HS-5 (cell line): ENCODE data around the gene FOXP4.
A peak's percentile ranks its signal among the peaks of the same experiment; 100 is the strongest.
"Not testable (repeated sequence)": the region's sequence is repeated elsewhere in the genome, so short reads cannot be mapped to it uniquely, and the experiment has no call there.

Experiments used
- DNase-seq: peaks from one replicate; pipeline ENCODE4 v3.0.0-alpha.2; 2012; ENCODE audit warnings: low read depth

FOXP4 gene

GRCh38 chr6:41600499-41601247 is 54.5 kb downstream of the FOXP4 start:
- DNase-seq, result no peak

- no peak for DNase-seq
Observed at GRCh38 chr6:41601248-41601549, 55.0 kb downstream of the FOXP4 start.

DNA sequence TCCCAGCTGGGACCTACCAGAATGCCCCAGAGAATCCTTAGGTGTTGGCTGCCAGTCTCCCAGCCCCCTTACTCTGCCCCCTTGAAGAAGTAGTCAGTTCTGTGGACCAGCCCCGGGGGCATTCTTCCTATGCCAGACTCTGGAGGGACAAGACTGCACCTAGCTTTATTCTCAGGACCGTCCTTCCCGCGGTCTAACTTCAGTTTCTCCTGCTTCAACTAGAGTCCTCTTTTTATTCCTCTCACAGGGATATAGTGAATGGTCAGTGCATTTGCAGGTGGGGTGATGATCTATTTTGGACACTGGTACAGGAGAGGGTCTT is 56.2 kb downstream of the FOXP4 start:
- DNase-seq, result no peak

DNA sequence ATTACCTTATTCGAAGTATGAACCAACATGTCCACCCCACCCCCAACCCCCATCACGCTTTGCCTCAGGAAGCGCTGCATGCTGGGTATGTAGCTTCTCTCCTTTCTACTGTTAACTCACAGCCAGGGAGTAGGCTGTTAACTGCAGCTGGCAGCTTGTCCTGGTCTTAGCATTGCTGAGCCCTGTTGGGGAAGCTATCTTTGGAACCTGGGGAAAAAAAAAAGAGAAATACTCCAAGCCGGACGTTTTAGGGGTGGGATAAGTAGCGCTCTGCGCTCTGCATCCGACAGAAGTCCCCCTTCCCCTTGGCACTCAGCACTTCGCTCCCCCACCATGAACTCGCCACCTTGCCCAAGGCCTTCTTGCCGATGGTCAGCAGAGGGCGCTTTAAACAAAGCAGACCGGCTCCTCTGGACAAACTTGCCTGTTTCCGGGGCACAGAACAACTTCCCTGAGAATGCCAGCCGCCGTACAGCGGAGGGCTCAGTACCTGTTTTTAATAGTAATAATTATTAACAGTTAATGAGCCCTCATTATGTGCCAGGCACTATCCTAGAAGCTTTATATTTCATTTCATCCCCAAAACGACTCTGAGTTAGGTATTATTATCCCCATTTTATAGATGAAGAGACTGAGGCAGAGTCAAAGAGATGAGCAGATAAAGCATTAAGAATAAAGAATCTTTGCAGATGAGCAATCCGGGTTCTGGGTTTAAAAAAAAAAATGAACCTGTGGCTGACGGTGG is 56.9 kb downstream of the FOXP4 start:
- peak; percentile 42 for DNase-seq

GRCh38 chr6:41604006-41604405 is 57.8 kb downstream of the FOXP4 start:
- DNase-seq, result no peak

- DNase-seq, result no peak
Observed at GRCh38 chr6:41605649-41606048, 59.5 kb downstream of the FOXP4 start.

- no peak for DNase-seq
Observed at GRCh38 chr6:41607036-41607435, 60.9 kb downstream of the FOXP4 start.

- no peak for DNase-seq
Observed at GRCh38 chr6:41607736-41608135, 61.6 kb downstream of the FOXP4 start.

GRCh38 chr6:41608443-41609151 is 62.4 kb downstream of the FOXP4 start:
- no peak for DNase-seq

GRCh38 chr6:41614715-41615114 is 68.5 kb downstream of the FOXP4 start:
- DNase-seq, result no peak

GRCh38 chr6:41615311-41615710 is 69.1 kb downstream of the FOXP4 start:
- DNase-seq, result no peak

DNA sequence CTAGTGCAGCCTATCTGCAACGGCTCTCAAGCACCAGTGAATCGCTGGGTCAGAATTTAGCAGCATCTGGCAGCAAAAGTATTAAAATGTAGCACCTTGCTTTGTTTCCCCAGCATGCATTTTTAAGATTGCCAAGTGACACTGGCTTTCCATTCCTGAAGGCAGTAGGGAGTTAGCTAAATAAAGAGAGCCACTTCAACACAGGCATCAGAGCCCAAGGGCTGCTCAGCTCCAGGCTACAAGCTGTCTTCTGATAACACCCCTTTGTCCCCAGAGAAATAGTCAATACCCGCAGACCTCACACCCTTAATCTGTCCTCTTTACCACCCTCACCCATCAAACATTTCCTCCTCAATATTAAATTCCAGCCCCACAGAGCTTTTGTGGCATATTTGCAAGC is 72.4 kb downstream of the FOXP4 start:
- DNase-seq, result no peak

DNA sequence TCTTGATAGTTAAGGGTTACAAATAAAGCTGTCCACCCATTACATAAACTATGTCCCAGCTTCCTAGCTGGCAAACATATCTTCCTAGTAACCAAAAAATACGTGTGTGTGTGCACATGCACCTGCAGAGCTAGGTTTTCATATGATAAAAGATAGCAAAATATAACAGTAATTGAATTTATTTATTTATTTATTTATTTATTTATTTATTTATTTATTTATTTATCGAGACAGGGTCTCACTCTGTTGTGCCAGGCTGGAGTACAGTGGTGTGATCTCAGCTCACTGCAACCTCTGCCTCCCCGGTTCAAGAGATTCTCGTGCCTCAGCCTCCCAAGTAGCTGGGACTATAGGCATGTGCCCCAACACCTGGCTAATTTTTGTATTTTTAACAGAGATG is 73.0 kb downstream of the FOXP4 start:
- DNase-seq, result not testable (repeated sequence)

- DNase-seq, result no peak
Observed at GRCh38 chr6:41621367-41621766, 75.2 kb downstream of the FOXP4 start.

- DNase-seq, result no peak
Observed at GRCh38 chr6:41621802-41622201, 75.6 kb downstream of the FOXP4 start.

DNA sequence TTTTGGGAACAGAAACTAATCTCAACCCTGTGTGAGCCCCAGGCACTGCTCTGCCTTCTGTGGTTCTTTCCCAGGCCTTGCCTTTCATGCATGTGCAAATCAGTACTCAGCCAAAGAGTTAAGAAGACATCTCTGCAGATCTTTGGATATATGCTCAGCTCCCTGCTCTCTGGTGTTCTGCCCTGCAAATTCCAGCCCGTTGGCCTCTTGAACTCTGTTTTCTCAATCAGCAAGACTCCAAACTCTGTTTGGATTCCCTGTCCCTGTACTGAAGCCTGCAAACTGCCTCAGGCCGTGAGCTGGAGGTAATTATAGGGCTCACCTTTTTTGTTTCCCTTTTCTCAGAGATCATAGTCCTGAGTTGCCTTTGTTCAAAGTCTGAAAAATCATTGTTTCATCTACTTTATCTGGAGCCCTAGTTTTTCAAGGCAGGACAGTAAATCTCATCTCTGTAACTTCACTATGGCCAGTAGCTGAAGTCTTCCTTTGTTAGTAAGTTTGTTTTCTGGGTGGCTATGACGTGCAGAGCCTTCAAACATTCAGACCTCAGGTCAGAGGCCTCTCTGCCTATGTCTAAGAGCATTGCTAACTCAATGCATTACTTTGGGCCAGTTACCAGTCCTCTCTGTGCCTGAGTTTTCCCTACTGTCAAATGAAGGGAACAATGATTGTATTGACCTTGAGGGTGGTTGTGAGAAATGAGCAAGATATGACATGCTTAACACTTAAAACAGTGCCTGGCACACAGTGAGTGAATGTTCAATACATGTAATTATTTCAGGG is 76.2 kb downstream of the FOXP4 start:
- no peak for DNase-seq

DNA sequence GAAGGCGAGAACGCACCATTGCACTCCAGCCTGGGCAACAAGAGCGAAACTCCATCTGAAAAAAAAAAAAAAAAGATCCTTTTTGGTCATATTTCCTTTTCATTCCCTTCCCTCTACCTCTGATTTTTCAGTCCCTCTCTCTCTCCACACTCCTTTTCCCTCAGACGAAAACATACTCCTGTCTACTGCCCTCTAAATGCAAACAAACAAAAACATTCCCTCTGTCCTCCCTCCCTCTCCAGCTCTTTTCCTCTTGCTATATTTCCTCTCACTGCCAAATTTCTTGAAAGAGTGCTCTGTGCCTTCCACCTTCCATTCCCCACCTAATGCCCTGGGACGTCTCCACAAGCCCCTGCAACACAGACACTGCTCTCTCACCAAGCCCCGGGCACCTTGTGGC is 77.1 kb downstream of the FOXP4 start:
- no peak for DNase-seq

GRCh38 chr6:41624621-41625380 is 78.6 kb downstream of the FOXP4 start:
- no peak for DNase-seq

DNA sequence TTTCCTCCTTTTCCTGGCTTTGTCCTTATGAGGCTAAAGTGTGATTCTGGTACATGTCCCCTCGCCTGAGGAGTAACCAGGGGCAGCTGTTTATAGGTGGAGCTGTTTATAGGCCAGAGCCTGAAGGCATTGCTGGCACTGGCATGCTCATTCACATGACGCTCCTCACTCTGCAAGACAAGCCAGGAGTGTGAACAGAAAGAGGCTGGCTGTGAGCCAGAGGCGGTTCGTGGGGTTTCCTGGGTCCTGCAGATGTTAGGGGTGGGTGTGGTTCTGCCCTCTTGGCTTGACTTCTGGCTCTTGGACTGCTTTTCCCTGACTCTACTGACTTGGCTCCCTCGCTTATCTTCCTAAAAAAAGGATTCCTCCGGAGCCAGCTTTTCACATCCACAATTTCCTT is 79.3 kb downstream of the FOXP4 start:
- DNase-seq, result no peak

- DNase-seq, result no peak
Observed at GRCh38 chr6:41626022-41626421, 79.8 kb downstream of the FOXP4 start.

GRCh38 chr6:41626917-41627316 is 80.7 kb downstream of the FOXP4 start:
- no peak for DNase-seq

GRCh38 chr6:41629128-41629527 is 82.9 kb downstream of the FOXP4 start:
- no peak for DNase-seq
